ENCODE data around the gene LDLRAD2. TPM values are rescaled to one million over a fixed set of nuclear protein-coding genes. Genes with fewer than 3 reads are reported as not detected.

LDLRAD2 gene
- total RNA-seq, 1 experiment from 2014 or later = not detected

DNA sequence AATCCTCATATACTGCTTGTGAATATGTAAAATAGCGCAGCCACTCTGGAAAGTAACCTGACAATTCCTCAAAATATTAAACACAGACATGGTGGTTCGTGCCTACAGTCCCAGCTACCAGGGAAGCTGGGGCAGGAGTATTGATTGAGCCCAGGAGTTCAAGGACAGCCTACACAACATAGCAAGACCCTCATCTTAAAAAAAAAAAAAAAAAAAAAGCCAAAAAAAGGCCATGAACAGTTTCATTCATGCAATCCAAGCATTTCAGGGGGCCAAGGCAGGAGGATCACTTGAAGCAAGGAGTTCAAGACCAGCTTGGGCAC, 33.7 kb upstream of the LDLRAD2 start:
- no TSS peak for BruUV-seq (replicated peaks)
- Histone ChIP-seq H3K9ac (ENCODE audit: low read length) (no peak overlapping the region), H3K79me2 (ENCODE audit: insufficient read depth, low read length) (peaks cover 90% of the 10 kb centered on the region), H3K9me3 (ENCODE audit: control insufficient read depth in 1 of 2, insufficient read depth in 1 of 2, low read depth in 1 of 2, low read length in 2 of 2) (no peaks in the 10 kb centered on the region), H3K4me2 (ENCODE audit: low read length) (no peak overlapping the region), H3K4me1 (ENCODE audit: control insufficient read depth in 1 of 2, insufficient read depth in 2 of 2, low read length in 2 of 2) (peaks cover 7 to 19% of the 10 kb centered on the region in 2 experiments; a peak in 3 of 4 replicates), H4K20me1 (ENCODE audit: insufficient read depth) (0 out of 2 replicates have a peak, but pooled peaks cover 2% of the 10 kb centered on the region), H3K9me2 (ENCODE audit: insufficient read depth) (no peaks in the 10 kb centered on the region), H2AFZ (ENCODE audit: low read depth, low read length, poor library complexity, severe bottlenecking) (no peak overlapping the region), H3K27me3 (ENCODE audit: insufficient read depth, low read length) (no peaks in the 10 kb centered on the region), H3K36me3 (ENCODE audit: control insufficient read depth in 1 of 2, insufficient read depth in 2 of 2, low read length in 2 of 2) (no peaks in the 10 kb centered on the region), H3K27ac (ENCODE audit: low read depth, low read length) (no peak overlapping the region), H3K4me3 (replicated peaks in 1 of 2; ENCODE audit: low read depth in 1 of 2, low read length in 2 of 2) (no peak overlapping the region)
- no peak for ATAC-seq
- ChIA-PET CTCF (no interaction called here), POLR2A (no interaction called here), RAD21 (ENCODE audit: low non-redundant PET in 1 of 2, low total read pairs in 2 of 2, uncharacterized antibody in 2 of 2, unreplicated experiment in 2 of 2) (no interaction called here)
- no peak for DNase-seq (ENCODE audit: low read depth, low spot score)
- intact Hi-C loops (cut with micrococcal nuclease) = no loop called here
- TF ChIP-seq ELF1 (IDR thresholded peaks at IDR 0.05; ENCODE audit: borderline replicate concordance, low read depth) (no peak), EZH2 (IDR thresholded peaks at IDR 0.05) (no peak), ZFX (IDR thresholded peaks at IDR 0.05) (no peak), FOSL1 (IDR thresholded peaks at IDR 0.05; ENCODE audit: low read depth) (no peak), POLR2A (IDR thresholded peaks at IDR 0.05; ENCODE audit: borderline replicate concordance, extremely low read depth, insufficient read depth, insufficient read length) (no peak), CBX3 (IDR thresholded peaks at IDR 0.05; ENCODE audit: low read depth) (no peak), REST (IDR thresholded peaks at IDR 0.05; ENCODE audit: low read depth) (no peak), RAD21 (IDR thresholded peaks at IDR 0.05; ENCODE audit: low read depth) (no peak), POLR2AphosphoS5 (IDR thresholded peaks at IDR 0.05; ENCODE audit: low read depth, low read length) (no peak), EZH2phosphoT487 (IDR thresholded peaks at IDR 0.05; ENCODE audit: borderline replicate concordance) (no peak), EGR1 (IDR thresholded peaks at IDR 0.05; ENCODE audit: low read depth) (no peak), SIN3A (IDR thresholded peaks at IDR 0.05; ENCODE audit: low read depth) (no peak), CEBPB (IDR thresholded peaks at IDR 0.05; ENCODE audit: low read depth) (no peak), SP1 (IDR thresholded peaks at IDR 0.05; ENCODE audit: low read depth) (no peak), YY1 (IDR thresholded peaks at IDR 0.05; ENCODE audit: extremely low read depth, insufficient replicate concordance, low read depth, low read length) (no peak), ZNF274 (IDR thresholded peaks at IDR 0.05; ENCODE audit: low read depth, low read length) (no peak), JUND (IDR thresholded peaks at IDR 0.05) (no peak)
- TF ChIP-seq, protein P1, sequence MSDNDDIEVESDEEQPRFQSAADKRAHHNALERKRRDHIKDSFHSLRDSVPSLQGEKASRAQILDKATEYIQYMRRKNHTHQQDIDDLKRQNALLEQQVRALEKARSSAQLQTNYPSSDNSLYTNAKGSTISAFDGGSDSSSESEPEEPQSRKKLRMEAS (IDR thresholded peaks at IDR 0.05) = no peak
- TF ChIP-seq, protein P2, sequence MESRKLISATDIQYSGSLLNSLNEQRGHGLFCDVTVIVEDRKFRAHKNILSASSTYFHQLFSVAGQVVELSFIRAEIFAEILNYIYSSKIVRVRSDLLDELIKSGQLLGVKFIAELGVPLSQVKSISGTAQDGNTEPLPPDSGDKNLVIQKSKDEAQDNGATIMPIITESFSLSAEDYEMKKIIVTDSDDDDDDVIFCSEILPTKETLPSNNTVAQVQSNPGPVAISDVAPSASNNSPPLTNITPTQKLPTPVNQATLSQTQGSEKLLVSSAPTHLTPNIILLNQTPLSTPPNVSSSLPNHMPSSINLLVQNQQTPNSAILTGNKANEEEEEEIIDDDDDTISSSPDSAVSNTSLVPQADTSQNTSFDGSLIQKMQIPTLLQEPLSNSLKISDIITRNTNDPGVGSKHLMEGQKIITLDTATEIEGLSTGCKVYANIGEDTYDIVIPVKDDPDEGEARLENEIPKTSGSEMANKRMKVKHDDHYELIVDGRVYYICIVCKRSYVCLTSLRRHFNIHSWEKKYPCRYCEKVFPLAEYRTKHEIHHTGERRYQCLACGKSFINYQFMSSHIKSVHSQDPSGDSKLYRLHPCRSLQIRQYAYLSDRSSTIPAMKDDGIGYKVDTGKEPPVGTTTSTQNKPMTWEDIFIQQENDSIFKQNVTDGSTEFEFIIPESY (IDR thresholded peaks at IDR 0.05; ENCODE audit: extremely low read depth, insufficient replicate concordance, low read length) = no peak
- TF ChIP-seq, protein P3, sequence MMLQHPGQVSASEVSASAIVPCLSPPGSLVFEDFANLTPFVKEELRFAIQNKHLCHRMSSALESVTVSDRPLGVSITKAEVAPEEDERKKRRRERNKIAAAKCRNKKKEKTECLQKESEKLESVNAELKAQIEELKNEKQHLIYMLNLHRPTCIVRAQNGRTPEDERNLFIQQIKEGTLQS (IDR thresholded peaks at IDR 0.05) = no peak

Measured in HCT116 (cell line).